GM19351 (cell line): Measurements from ENCODE around the gene APOL4.
"Not testable (repeated sequence)": the region's sequence is repeated elsewhere in the genome, so short reads cannot be mapped to it uniquely, and the experiment has no call there.

ENCODE experiments used
- ATAC-seq: cut with Tn5 transposase; IDR thresholded peaks from one replicate; pipeline ENCODE4 v1.9.1; 2021; ENCODE audit warnings: mild to moderate bottlenecking, moderate library complexity; ENCODE audit not compliant: unreplicated experiment

Gene APOL4

GRCh38 chr22:36187862-36188261, 13.7 kb downstream of the APOL4 start:
- not testable (repeated sequence) for ATAC-seq

DNA sequence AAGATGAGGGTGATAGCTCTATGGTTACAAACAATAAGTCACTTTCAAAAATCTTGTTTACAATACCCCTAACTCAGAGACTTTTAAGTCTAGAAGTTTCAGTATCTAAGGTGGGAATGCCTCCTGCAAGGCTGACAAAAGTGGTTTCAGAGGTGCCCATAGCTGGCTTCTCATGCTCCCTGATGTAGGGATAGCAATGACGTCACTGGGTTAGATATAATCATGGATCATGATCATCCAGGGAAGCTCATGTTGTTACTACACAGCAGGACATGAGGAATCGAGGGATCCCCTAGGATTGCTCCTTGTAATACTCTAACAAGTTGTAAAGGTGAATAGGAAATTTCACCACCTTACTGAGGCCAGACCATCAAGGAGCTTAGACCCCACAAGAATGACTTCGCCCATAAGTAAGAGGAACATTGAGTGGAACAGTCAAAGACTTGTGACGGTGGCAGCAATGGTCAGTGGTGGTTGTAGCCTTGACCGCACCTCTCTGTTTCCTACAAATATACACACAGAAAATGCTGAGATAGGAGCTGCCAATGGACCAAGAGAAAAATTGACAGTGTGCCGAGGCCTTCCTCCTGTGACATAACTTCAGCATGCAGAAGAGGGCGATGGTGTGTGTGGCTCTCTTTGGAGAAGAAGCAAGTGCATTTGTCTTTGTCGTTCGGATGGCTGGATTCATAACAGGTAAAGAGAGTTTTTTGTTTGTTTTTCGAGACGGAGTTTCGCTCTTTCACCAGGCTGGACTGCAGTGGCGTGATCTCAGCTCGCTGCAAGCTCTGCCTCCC, 15.6 kb downstream of the APOL4 start:
- ATAC-seq: no peak

DNA sequence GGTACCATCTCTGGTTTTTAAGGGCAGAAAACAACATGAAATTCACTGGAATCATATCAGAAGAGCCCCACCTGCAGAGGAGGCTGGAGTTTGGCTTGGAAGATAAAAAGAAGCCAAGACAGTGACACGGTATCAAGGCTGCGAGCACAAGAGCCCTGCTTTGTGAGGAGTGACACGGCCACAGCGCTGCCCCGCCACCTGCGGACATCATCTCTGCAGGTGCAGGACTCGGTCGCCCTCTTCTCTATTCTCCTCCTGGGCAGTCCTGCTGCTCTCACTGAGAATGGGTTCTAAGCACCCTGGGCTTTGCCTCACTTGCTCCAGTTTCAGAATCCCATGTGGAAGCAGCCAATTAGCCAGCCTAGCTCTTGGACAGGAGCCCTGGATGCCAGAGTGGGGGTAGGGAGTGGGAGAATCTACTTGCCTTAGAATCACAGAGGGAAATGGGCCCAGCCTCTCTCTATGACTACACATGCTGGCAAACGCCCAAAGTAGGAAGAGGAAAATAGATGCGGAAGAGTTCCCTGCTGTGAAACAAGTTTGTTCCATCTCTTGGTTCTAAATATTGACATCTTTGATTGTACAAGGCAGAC, 17.1 kb downstream of the APOL4 start:
- no peak for ATAC-seq

- no peak for ATAC-seq
These were observed 18.2 kb downstream of the APOL4 start for GRCh38 chr22:36183446-36183845.

GRCh38 chr22:36182857-36183256, 18.8 kb downstream of the APOL4 start:
- ATAC-seq: no peak

- ATAC-seq: no peak
These were observed 19.6 kb downstream of the APOL4 start for GRCh38 chr22:36182056-36182455.

DNA sequence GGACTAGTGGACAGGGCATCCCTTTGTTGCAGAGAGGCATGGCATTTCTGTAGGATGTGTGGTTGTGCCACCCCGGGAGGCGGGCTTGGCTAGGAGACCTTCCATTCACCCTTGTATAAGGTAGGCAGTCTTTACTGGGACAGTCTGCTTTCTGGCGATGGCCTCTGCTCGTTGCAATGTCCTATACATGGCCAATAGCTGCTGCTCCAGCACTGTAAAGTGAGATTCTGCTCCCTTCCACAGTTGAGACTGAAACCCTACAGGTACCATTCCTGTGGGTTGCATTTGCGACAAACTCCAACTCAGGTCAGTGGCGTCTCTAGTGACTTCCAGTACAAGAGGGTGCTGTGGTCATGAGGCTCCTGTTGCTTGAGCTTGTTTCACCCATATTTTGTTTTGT, 20.7 kb downstream of the APOL4 start:
- ATAC-seq: no peak

DNA sequence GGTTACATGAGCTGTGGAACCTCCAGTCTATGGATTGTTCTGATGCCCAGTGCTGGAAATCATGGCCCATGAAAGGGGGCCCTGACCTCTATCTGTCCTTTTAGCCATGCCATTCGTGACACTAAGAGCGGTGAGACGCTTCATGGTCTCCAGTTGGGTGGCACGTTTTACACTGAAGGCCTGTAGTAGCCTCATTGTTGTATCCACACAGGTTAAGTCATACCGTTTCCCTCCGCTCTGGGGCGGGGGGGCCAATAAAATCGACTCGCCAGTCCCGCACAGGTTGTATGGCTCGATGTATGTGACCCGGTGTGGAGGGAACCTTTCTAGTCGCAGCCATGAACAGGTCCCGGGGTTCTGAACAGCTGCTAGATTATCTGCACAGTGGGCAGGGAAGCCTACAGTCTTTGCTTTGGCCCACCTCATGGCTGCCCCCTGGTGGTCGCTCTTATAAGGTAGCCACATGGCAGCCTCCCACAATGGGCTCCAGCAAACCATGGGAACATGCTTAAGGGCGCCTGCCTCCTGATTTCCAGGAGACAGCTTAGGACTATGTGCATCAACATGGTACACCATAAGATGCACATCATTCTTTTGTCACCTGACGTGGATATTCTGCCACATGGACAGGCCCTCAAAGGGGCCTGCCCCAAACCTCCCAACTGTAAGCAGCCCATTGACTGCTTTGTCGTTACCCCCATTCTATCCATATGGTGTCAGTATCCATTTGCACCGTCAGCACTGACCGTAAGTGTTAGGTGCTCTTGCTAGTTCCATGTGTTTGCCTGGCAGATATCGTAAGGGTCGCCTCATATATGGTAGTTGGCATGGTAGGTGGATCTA, 21.4 kb downstream of the APOL4 start:
- ATAC-seq: no peak

GRCh38 chr22:36177160-36177559, 24.4 kb downstream of the APOL4 start:
- no peak for ATAC-seq

- no peak for ATAC-seq
These were observed 25.7 kb downstream of the APOL4 start for GRCh38 chr22:36175892-36176291.

DNA sequence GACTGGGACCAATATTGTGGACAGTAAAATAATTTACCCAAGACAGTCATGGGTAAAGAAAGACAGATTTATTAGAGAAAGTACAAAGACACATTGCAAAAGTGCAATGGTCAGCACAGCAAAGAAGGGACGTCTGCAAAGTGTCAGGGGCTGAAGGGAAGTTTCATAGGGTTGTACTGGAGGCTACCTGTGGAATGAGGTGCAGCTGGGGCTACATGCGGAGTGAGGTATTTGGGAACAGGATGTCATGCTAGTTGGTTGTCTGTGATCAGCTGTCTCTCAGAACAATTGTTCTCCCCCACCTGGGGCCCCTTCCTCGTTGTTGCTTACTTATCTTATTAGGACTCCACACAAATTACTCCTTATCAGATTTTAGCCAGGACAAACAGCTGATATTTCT, 29.7 kb downstream of the APOL4 start:
- no peak for ATAC-seq

- no peak for ATAC-seq
These were observed 34.9 kb downstream of the APOL4 start for GRCh38 chr22:36166518-36167220.

DNA sequence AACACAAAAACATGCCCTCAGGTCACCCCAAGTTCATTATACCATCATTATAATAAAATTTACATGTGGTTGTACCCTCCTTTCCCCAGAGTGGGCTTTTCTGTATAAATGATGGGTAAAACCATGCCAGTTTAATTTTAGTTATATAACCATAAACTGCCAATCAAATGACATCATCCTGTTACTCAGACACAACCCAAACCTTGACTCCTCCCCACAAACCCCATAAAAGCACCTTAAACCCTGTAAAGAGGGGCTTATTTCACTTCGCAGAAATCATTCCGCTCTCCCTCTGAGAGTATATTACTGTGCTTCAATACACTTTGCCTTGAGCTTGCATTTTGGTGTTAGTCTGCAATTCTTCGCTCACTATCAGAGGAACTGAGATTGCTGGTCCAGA, 35.5 kb downstream of the APOL4 start:
- no peak for ATAC-seq

DNA sequence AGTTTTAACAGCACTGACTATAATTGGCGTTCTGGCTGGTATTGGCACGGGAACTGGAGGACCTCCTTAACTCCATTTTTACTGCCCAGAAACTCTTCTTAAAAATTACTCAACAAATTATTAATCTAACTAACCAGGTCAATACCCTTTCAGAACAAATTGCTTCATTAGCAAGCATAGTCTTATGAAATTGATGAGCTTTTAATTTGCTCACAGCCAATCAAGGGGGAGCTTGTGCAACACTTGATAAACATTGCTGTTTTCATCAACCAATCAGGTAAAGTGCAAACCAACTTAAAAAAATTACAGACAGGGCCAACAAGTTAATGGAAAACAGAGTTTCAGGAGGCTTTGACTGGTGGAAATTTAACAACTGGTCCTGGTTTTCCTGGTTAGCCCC, 36.5 kb downstream of the APOL4 start:
- no peak for ATAC-seq

DNA sequence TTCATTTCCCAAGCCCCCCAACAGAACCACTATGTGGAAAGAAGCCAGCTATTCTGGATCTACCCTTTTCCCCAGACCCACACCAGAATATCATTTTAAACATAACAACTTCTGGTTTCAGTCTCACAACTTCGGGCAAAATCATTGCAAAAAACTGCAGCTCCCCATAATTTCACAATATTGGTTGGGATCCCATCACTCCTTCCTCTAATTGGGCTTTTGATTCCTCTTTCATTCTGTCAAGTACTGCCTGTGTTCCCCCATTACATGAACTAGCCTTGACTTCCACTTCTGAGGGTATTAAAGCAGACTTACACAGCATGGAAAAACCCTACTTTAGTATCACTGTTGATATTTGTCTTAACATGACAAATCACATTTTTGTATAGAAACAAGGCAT, 37.0 kb downstream of the APOL4 start:
- no peak for ATAC-seq

GRCh38 chr22:36163497-36163896, 38.1 kb downstream of the APOL4 start:
- no peak for ATAC-seq

- no peak for ATAC-seq
These were observed 39.2 kb downstream of the APOL4 start for GRCh38 chr22:36162127-36163034.

DNA sequence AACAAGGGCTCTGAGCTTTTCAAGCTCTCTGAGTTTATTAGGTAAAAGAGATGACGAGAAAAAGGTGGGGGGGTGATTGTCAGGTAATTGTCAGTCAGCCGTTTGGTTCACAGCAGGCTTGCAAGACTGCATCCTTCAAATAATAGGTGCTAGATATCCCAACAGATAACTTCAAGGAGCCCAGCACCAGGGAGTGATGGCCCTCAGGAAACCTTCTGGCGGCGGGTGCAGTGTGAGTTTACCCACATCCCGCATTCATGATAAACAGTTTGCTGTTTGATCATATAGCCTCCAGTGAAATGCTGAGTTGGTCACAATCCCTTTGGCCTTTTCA, 39.8 kb downstream of the APOL4 start:
- ATAC-seq: not testable (repeated sequence)

GRCh38 chr22:36160499-36160942, 41.1 kb downstream of the APOL4 start, which contains the start of gene APOL3:
APOL3 (minus strand) TSS chr22:36160755; CDS start chr22:36149055, 11,700 bp downstream.
- no peak for ATAC-seq
